ENCODE results near the gene ELAVL1. TPM values are rescaled to one million over a fixed set of nuclear protein-coding genes. Genes with fewer than 3 reads are reported as not detected.

The ELAVL1 gene
- total and polyA plus RNA-seq, 2 of the 13 experiments (the other 11 are each of a cell fraction or from before 2014, with no cell fraction given) = 27.9 to 38.4 TPM

DNA sequence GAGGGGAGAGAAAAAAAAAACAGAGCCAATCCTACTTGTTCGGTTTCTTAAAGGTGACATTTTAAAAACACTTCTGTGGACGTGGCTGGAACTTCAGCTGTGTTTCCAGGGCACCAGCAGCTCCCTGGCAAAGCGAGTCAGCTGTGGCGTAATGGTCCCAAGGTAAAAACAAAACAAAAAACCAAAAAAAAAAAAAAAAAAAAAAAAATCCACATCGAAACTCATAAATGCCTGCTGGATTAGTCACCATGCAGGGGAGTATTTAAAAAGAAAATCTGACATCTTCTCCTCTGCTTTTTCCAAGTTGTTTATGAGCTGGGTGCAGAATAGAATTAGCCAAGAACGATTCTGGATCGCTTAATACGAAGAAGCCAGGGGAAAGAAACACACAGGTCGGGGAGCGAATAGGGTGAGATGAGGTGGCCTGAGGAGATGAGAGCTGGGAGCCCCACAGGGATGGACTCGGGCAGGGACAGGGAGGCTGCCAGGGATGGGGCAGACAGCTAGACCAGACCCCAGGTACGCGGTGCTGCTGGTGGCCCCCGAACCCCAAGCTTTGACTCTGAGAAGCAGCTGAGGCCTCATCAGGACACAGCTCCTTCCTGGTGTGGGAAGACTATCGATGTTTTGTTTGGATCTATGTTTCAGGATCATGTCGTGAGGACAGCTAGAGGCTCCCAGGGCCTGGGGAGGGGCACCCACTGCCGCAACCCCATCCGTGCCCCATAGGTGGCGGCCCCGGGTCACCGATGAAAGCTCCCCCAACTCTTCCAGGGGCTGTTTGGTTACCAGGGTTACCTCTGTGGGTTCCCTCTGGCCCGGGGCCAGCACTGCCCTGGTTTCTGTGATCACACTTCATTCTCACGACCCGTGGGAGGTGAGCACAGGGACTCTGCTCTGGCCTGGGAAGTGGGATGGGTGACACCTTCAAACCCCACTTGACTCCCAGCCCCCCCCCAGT is 76.4 kb downstream of the ELAVL1 start (continued):
- no peak for TF ChIP-seq SMYD3 (CRISPR knock-in tag; IDR thresholded peaks at IDR 0.05)
- TF ChIP-seq, protein P1, sequence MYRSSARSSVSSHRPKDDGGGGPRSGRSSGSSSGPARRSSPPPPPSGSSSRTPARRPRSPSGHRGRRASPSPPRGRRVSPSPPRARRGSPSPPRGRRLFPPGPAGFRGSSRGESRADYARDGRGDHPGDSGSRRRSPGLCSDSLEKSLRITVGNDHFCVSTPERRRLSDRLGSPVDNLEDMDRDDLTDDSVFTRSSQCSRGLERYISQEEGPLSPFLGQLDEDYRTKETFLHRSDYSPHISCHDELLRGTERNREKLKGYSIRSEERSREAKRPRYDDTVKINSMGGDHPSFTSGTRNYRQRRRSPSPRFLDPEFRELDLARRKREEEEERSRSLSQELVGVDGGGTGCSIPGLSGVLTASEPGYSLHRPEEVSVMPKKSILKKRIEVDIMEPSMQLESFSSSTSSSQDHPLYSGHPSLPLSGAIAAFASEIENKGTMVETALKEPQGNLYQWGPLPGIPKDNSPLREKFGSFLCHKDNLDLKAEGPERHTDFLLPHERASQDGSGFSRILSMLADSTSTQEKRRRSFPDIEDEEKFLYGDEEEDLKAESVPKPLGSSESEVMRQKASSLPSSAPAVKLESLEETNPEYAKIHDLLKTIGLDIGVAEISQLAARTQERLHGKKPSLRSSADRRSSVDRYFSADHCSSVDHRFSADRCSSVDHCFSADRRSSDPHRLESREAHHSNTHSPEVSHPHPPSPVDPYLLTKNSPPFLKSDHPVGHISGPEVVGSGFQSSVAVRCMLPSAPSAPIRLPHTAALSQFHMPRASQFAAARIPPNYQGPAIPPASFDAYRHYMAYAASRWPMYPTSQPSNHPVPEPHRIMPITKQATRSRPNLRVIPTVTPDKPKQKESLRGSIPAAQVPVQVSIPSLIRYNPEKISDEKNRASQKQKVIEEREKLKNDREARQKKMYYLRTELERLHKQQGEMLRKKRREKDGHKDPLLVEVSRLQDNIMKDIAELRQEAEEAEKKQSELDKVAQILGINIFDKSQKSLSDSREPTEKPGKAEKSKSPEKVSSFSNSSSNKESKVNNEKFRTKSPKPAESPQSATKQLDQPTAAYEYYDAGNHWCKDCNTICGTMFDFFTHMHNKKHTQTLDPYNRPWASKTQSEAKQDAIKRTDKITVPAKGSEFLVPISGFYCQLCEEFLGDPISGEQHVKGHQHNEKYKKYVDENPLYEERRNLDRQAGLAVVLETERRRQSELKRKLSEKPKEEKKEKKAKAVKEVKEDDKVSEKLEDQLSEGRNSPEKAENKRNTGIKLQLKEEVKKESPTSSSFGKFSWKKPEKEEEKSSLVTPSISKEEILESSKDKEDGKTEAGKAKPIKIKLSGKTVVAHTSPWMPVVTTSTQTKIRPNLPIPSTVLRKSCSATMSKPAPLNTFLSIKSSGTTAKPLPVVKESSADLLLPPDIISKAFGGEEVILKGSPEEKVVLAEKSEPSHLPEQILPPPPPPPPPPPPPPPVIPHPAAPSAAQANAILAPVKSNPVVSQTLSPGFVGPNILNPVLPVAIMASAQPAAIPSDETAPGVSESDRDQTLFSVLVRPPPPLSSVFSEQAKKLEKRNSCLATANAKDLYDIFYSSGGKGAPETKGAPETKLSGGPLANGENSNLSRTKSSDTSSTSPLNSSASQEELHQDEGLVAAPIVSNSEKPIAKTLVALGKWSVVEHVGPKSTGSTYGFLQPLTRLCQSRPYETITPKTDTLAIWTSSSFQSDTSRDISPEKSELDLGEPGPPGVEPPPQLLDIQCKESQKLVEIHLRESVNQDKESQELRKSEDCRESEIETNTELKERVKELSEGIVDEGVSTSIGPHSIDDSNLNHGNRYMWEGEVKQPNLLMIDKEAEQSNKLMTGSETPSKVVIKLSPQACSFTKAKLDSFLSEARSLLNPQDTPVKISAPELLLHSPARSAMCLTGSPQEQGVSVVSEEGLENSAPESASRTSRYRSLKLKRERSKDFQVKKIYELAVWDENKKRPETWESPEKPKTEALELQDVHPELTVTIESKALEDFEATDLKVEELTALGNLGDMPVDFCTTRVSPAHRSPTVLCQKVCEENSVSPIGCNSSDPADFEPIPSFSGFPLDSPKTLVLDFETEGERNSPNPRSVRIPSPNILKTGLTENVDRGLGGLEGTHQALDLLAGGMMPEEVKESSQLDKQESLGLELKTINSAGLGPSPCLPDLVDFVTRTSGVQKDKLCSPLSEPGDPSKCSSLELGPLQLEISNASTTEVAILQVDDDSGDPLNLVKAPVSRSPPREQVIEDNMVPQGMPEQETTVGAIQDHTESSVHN (CRISPR knock-in tag; IDR thresholded peaks at IDR 0.05) = no peak
- no peak for TF ChIP-seq RERE (CRISPR knock-in tag; IDR thresholded peaks at IDR 0.05; ENCODE audit: low read depth)
- TF ChIP-seq ZNF891 (CRISPR knock-in tag; IDR thresholded peaks at IDR 0.05) = no peak
